ENCODE results near the gene POLR3G. TPM values are rescaled to one million over a fixed set of nuclear protein-coding genes. Genes with fewer than 3 reads are reported as not detected.

Gene POLR3G
- total RNA-seq, 4 donors from 2014 or later: 1.3 to 5.2 (median 2.8) TPM

DNA sequence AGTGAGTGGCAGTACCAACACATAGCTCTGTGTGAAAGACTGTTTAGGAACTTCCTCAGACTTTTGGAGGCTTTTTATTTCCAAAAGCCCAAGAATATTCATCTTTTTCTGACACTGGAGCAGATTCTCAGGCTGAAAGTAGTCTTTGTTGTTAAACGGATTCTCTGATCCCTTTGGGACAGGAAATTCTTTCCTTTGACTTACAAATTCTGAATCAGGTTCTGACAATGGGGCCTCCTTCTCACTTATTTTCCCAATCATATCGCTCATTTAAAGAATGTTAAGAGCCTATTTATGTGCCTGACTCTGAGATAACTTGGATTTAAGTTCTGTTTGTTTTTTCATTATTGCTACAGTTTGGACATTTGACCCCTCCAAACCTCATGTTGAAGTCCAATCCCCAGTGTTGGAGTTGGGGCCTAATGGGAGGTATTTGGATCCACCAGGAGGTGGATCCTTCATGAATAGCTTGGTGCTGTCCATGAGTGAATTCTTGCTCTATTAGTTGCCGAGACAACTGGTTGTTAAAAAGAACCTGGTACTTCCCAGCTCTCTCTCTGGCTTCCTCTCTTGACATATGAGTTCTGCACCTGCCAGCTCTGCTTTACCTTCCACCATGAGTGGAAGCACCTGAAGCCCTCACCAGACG is 79.8 kb downstream of the POLR3G start:
- TF ChIP-seq, protein P1, sequence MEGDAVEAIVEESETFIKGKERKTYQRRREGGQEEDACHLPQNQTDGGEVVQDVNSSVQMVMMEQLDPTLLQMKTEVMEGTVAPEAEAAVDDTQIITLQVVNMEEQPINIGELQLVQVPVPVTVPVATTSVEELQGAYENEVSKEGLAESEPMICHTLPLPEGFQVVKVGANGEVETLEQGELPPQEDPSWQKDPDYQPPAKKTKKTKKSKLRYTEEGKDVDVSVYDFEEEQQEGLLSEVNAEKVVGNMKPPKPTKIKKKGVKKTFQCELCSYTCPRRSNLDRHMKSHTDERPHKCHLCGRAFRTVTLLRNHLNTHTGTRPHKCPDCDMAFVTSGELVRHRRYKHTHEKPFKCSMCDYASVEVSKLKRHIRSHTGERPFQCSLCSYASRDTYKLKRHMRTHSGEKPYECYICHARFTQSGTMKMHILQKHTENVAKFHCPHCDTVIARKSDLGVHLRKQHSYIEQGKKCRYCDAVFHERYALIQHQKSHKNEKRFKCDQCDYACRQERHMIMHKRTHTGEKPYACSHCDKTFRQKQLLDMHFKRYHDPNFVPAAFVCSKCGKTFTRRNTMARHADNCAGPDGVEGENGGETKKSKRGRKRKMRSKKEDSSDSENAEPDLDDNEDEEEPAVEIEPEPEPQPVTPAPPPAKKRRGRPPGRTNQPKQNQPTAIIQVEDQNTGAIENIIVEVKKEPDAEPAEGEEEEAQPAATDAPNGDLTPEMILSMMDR (IDR thresholded peaks at IDR 0.05): no peak
- DNase-seq (ENCODE audit: low spot score) (no peak), ATAC-seq (ENCODE audit: low FRiP score) (no peak)

DNA sequence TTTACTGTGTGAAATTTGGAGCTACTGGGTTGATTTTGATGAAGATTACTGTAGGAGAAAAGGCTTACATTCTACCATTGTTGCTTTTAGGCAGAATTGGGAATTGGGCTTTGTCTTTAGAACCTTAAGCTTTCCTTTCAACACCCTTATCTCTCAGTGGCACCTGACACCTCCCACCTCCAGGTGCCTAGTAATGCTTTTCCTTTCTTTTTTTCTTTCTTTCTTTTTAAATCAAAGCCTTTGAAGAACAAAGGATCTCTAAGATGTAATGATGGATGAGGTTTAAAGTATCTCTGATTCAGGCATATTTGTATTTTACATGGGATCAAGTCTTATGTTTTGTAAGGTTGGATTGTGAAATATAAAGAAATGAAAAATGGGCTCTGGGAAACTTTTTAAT is 81.0 kb downstream of the POLR3G start:
- TF ChIP-seq, protein P1 (IDR thresholded peaks at IDR 0.05): no peak
- no peak for DNase-seq (ENCODE audit: low spot score)
- ATAC-seq (ENCODE audit: low FRiP score): no peak

DNA sequence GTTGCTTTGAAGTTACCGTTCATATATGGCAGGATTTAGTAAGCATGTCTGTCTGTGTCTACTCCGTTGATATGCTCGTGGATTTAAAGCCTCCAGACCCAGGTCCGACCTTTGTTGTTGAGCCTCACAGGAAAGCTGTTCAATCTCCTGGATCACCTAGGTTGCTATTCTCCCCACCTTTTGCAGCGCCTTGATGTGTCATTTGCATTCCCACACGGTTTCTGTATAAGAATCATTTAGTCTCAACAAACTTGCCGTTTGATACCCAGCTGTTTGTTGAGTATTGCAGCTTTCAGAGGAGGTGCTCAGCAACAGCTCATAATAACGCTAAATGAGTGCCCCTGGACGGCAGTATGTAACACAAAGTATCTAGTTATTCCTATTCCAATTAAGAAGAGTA is 82.7 kb downstream of the POLR3G start:
- TF ChIP-seq, protein P1 (IDR thresholded peaks at IDR 0.05): no peak
- ATAC-seq (ENCODE audit: low FRiP score): no peak
- no peak for DNase-seq (ENCODE audit: low spot score)

DNA sequence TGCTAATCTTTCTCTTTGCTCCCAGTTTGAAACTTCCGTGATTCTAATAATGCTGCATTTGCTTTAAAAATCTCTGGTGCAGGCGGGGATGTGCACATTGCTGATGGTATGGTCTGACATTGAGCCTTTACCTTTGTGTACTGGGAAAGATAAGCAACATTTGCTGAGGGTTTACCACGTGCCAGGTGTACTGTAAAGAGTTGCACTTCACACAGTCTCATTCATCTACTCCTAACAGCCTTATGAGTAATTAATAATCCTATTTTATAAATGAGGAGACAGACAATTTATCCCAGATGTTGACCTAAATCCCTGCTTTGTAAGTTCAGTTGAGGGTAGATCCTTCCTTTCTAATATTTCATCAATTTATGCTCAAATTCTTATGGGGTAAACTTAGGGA is 83.2 kb downstream of the POLR3G start:
- TF ChIP-seq, protein P1 (IDR thresholded peaks at IDR 0.05): no peak
- no peak for DNase-seq (ENCODE audit: low spot score)
- no peak for ATAC-seq (ENCODE audit: low FRiP score)

DNA sequence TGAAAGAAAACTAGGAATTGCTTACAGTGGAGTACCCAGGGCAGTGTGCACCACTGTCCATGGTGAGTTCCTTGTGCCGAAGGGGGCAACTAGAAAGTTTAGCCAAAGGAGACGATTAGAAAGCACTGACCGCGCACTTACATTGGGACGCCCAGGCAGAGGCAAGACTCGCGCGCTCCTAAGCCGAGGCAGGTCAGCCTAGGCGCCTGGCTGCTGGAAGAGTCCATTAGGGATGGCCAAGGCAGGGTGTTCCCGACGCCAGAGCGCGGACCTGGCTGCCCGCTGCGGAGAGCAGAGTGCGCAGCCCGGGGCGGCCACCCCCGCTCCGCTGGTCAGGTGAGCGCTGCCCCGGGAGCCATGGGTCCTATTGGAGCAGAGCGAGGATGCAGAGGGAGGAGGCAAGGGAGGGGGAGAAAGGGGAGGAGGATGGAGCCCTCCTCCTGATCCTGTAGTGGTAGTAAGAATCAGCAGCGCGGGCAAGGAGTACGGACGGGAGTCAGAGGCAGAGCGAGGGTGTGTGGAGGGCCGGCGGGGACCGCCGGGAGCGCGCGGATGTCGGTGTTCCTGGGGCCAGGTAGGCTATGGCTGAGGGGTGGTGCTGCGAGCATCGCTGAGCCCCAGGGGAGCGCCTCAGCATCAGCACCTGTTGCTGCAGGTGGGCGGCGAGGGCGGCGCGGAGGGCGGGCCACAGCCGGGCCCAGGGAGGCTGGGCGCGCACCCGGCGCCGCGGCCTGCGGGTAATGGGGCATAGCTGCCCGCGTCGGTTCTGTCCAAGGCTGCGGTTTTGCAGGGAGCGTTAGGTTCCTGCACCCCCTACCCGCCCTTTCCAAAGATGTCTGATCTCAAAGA is 83.9 kb downstream of the POLR3G start, which contains the start of gene ADGRV1:
ADGRV1 (plus strand) TSS at position 454 of the 849 bp plus-strand sequence; CDS start at position 553, 99 bp downstream.
- ATAC-seq (ENCODE audit: low FRiP score): peak; percentile 62
- DNase-seq (ENCODE audit: low spot score): no peak
- TF ChIP-seq, protein P1 (IDR thresholded peaks at IDR 0.05): no peak

DNA sequence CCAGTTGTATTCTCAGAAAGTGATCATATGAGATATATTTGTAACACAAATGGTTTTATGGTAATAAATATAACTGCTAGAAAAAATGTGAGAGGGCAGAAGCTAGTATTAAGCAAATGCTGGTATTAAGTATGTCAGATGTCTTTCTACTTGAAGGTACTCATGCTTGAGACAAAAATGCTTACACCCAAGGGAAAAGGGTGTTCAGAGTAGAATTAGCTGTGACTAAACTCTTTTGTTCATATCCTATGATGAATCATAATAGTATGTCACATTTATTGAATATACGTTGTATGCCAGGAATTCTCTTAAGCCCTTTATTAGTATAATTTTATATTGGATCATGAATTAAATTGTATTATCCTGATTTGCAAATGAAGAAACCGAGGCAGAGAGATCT is 86.1 kb downstream of the POLR3G start:
- ATAC-seq (ENCODE audit: low FRiP score): no peak
- TF ChIP-seq, protein P1 (IDR thresholded peaks at IDR 0.05): no peak
- DNase-seq (ENCODE audit: low spot score): no peak
